ENCODE data around the gene MPV17L2. TPM values are rescaled to one million over a fixed set of nuclear protein-coding genes. Genes with fewer than 3 reads are reported as not detected.
"Not testable (repeated sequence)": the region's sequence is repeated elsewhere in the genome, so short reads cannot be mapped to it uniquely, and the experiment has no call there.

MPV17L2 gene
- total RNA-seq, 4 donors from 2014 or later = 14.5 to 67.6 (median 21.2) TPM

GRCh38 chr19:18206018-18206417 lies 13.0 kb downstream of the MPV17L2 start:
- 83% methylated on average over 12 of the region's 12 CpGs for WGBS
- H3K4me1 ChIP-seq = peaks cover 20 to 41% (median 37%) of the 10 kb centered on the region in 4 donors
- peak overlapping the region; percentile 92 to 98 (median 95) for H3K27ac ChIP-seq (replicated peaks in 1 of 4)
- peak overlapping the region in 1 of 4 donors; percentile 73 for H3K4me3 ChIP-seq
- H3K9me3 ChIP-seq = no peaks in the 10 kb centered on the region
- intact Hi-C loops (cut with DNase I) = loop anchor here (10.0 kb wide), 1 partner anchor 119 kb away; the partner anchor contains the start of gene LSM4
- peaks cover 0 to 12% (median 0%) of the 10 kb centered on the region in 4 donors for H3K27me3 ChIP-seq
- TF ChIP-seq POLR2A (IDR thresholded peaks at IDR 0.05; ENCODE audit: low read depth) (no peak), EP300 (IDR thresholded peaks at IDR 0.05) (no peak), CTCF (IDR thresholded peaks at IDR 0.05) (no peak), POLR2AphosphoS5 (IDR thresholded peaks at IDR 0.05) (no peak)
- DNase-seq (ENCODE audit: extremely low spot score) = no peak
- H3K36me3 ChIP-seq = peaks cover 0 to 7% (median 0%) of the 10 kb centered on the region in 4 donors

- H3K36me3 ChIP-seq = no peaks in the 10 kb centered on the region
- H3K27me3 ChIP-seq = peaks cover 0 to 24% (median 0%) of the 10 kb centered on the region in 4 donors
- intact Hi-C loops (cut with DNase I) = loop anchor here (1.0 to 10.0 kb wide), 2 partner anchors 43 to 116 kb away; partner anchors contain the start of gene LSM4
- 16% methylated on average over 28 of the region's 32 CpGs for WGBS
- H3K4me1 ChIP-seq = peaks cover 12 to 32% (median 24%) of the 10 kb centered on the region in 4 donors
- H3K9me3 ChIP-seq = no peaks in the 10 kb centered on the region
- peak overlapping the region; percentile 18 to 64 (median 42) for H3K27ac ChIP-seq (replicated peaks in 1 of 4)
- H3K4me3 ChIP-seq = peak overlapping the region in 1 of 4 donors; percentile 21
- DNase-seq (ENCODE audit: extremely low spot score) = no peak
- no peak for TF ChIP-seq EP300 (IDR thresholded peaks at IDR 0.05)
- TF ChIP-seq POLR2AphosphoS5 (IDR thresholded peaks at IDR 0.05) = peak in 1 of 2 donors; percentile 28
- TF ChIP-seq CTCF (IDR thresholded peaks at IDR 0.05) = peak; percentile 37 to 81 (median 74)
- no peak for TF ChIP-seq POLR2A (IDR thresholded peaks at IDR 0.05; ENCODE audit: low read depth)
Observed at GRCh38 chr19:18208098-18208951, 15.3 kb downstream of the MPV17L2 start.

- Histone ChIP-seq H3K27me3 (peaks cover 0 to 24% (median 0%) of the 10 kb centered on the region in 4 donors), H3K4me1 (peaks cover 8 to 22% (median 19%) of the 10 kb centered on the region in 4 donors)
- not testable (repeated sequence) for H3K9me3 ChIP-seq; DNase-seq (ENCODE audit: extremely low spot score); H3K27ac ChIP-seq (replicated peaks in 1 of 4); H3K36me3 ChIP-seq; H3K4me3 ChIP-seq
- 88% methylated on average over 5 of the region's 5 CpGs for WGBS
- intact Hi-C loops (cut with DNase I) = loop anchor here (10.0 kb wide), 1 partner anchor 115 kb away; the partner anchor contains the start of gene LSM4
Observed at GRCh38 chr19:18209912-18210311, 16.9 kb downstream of the MPV17L2 start.

GRCh38 chr19:18211683-18212082 lies 18.7 kb downstream of the MPV17L2 start:
- intact Hi-C loops (cut with DNase I) = no loop called here

More at GRCh38 chr19:18211683-18212082, 18.7 kb downstream of the MPV17L2 start:
- H3K27me3 ChIP-seq = peaks cover 0 to 24% (median 0%) of the 10 kb centered on the region in 4 donors
- H3K4me3 ChIP-seq = no peak overlapping the region
- no peak overlapping the region for H3K27ac ChIP-seq (replicated peaks in 1 of 4)
- no peak for TF ChIP-seq CTCF (IDR thresholded peaks at IDR 0.05)
- no peak for TF ChIP-seq POLR2A (IDR thresholded peaks at IDR 0.05; ENCODE audit: low read depth)
- TF ChIP-seq EP300 (IDR thresholded peaks at IDR 0.05) = no peak
- no peak for TF ChIP-seq POLR2AphosphoS5 (IDR thresholded peaks at IDR 0.05)
- H3K9me3 ChIP-seq = no peaks in the 10 kb centered on the region
- H3K36me3 ChIP-seq = no peaks in the 10 kb centered on the region
- DNase-seq (ENCODE audit: extremely low spot score) = no peak
- 92% methylated on average over 9 of the region's 14 CpGs for WGBS
- peaks cover 0 to 9% (median 7%) of the 10 kb centered on the region in 4 donors for H3K4me1 ChIP-seq
